Measurements from ENCODE around the gene CFAP46.

Gene CFAP46

GRCh38 chr10:132880128-132880981 lies 62.0 kb downstream of the CFAP46 start:
- no peak for DNase-seq (ENCODE audit: low read depth in 2 of 2)

GRCh38 chr10:132879408-132880127 lies 62.8 kb downstream of the CFAP46 start:
- no peak for DNase-seq (ENCODE audit: low read depth in 2 of 2)

- no peak for DNase-seq (ENCODE audit: low read depth in 2 of 2)
Observed at GRCh38 chr10:132878730-132879407, 63.5 kb downstream of the CFAP46 start.

- DNase-seq (ENCODE audit: low read depth in 2 of 2) = no peak
Observed at GRCh38 chr10:132878091-132878729, 64.2 kb downstream of the CFAP46 start.

GRCh38 chr10:132877473-132877872 lies 64.9 kb downstream of the CFAP46 start:
- no peak for DNase-seq (ENCODE audit: low read depth in 2 of 2)

- DNase-seq (ENCODE audit: low read depth in 2 of 2) = no peak
Observed at GRCh38 chr10:132876993-132877431, 65.4 kb downstream of the CFAP46 start.

- no peak for DNase-seq (ENCODE audit: low read depth in 2 of 2)
Observed at GRCh38 chr10:132876131-132876860, 66.1 kb downstream of the CFAP46 start.

- no peak for DNase-seq (ENCODE audit: low read depth in 2 of 2)
Observed at GRCh38 chr10:132875435-132875834, 66.9 kb downstream of the CFAP46 start.

GRCh38 chr10:132873395-132873794 lies 69.0 kb downstream of the CFAP46 start:
- DNase-seq (ENCODE audit: low read depth in 2 of 2) = no peak

GRCh38 chr10:132872658-132873057 lies 69.7 kb downstream of the CFAP46 start:
- no peak for DNase-seq (ENCODE audit: low read depth in 2 of 2)

- no peak for DNase-seq (ENCODE audit: low read depth in 2 of 2)
Observed at GRCh38 chr10:132870426-132870825, 71.9 kb downstream of the CFAP46 start.

GRCh38 chr10:132869621-132870020 lies 72.7 kb downstream of the CFAP46 start:
- DNase-seq (ENCODE audit: low read depth in 2 of 2) = no peak

- no peak for DNase-seq (ENCODE audit: low read depth in 2 of 2)
Observed at GRCh38 chr10:132868995-132869394, 73.4 kb downstream of the CFAP46 start.

GRCh38 chr10:132867801-132868644 lies 74.3 kb downstream of the CFAP46 start:
- DNase-seq (ENCODE audit: low read depth in 2 of 2) = no peak

GRCh38 chr10:132866601-132867381 lies 75.6 kb downstream of the CFAP46 start:
- DNase-seq (ENCODE audit: low read depth in 2 of 2) = no peak

- no peak for DNase-seq (ENCODE audit: low read depth in 2 of 2)
Observed at GRCh38 chr10:132865851-132866600, 76.3 kb downstream of the CFAP46 start.

GRCh38 chr10:132865171-132865631 lies 77.2 kb downstream of the CFAP46 start:
- no peak for DNase-seq (ENCODE audit: low read depth in 2 of 2)
